Thyroid gland (tissue), 4 donors: ENCODE results near the gene TMEM44.

Experiments
- POLR2A ChIP-seq, 2 donors: fragments of 450-650 bp; IDR thresholded peaks; one replicate each; pipeline ENCODE4 v1.6.1; 2017; ENCODE audit warnings: antibody characterized with exemption in 2 of 2, mild to moderate bottlenecking in 2 of 2, moderate library complexity in 1 of 2
- TF ChIP-seq, protein P1 (sequence below), 6 experiments: fragments of 200-600 bp in 3 of 6; fragments of 450-650 bp in 3 of 6; sonication (generic) in 3 of 6; IDR thresholded peaks; one replicate each; pipeline ENCODE4 v1.5.1; 2016 to 2019; ENCODE audit warnings: antibody characterized with exemption in 6 of 6, mild to moderate bottlenecking in 2 of 6, inconsistent platforms in 1 of 6, moderate library complexity in 1 of 6

DNA sequence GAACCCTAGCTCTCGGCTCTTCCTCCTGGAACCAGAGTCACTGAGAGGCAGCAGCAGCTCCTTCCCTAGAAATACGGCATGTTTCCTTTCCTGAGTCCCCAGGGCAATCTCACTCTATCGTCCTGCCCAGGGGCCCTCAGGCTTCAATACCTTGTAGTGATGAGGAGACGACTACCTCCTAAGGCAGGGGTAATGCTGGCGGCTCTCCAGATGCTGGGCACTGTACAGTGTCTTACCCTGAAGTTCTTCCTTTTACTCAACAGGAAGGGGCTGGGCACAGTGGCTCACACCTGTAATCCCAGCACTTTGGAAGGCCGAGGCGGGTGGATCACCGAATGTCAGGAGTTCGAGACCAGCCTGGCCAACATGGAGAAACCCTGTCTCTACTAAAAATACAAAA, 13.5 kb downstream of the TMEM44 start:
- TF ChIP-seq, protein P1, sequence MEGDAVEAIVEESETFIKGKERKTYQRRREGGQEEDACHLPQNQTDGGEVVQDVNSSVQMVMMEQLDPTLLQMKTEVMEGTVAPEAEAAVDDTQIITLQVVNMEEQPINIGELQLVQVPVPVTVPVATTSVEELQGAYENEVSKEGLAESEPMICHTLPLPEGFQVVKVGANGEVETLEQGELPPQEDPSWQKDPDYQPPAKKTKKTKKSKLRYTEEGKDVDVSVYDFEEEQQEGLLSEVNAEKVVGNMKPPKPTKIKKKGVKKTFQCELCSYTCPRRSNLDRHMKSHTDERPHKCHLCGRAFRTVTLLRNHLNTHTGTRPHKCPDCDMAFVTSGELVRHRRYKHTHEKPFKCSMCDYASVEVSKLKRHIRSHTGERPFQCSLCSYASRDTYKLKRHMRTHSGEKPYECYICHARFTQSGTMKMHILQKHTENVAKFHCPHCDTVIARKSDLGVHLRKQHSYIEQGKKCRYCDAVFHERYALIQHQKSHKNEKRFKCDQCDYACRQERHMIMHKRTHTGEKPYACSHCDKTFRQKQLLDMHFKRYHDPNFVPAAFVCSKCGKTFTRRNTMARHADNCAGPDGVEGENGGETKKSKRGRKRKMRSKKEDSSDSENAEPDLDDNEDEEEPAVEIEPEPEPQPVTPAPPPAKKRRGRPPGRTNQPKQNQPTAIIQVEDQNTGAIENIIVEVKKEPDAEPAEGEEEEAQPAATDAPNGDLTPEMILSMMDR (IDR thresholded peaks at IDR 0.05), result no peak
- no peak for TF ChIP-seq POLR2A (IDR thresholded peaks at IDR 0.05)
